Testis (tissue), 3 donors: Measurements from ENCODE around the gene NAV3. TPM values are rescaled to one million over a fixed set of nuclear protein-coding genes. Genes with fewer than 3 reads are reported as not detected.

Source experiments
- DNase-seq: peaks from one replicate; pipeline ENCODE4 v3.0.0-alpha.2; 2019
- H3K27ac ChIP-seq, 2 donors: fragments of 200-600 bp; sonication (generic); one replicate each; pipeline ENCODE4 v1.5.1; 2019
- H3K27me3 ChIP-seq: fragments of 200-600 bp; sonication (generic); one replicate; pipeline ENCODE4 v1.5.1; 2019
- H3K36me3 ChIP-seq: fragments of 200-600 bp; sonication (generic); one replicate; pipeline ENCODE4 v1.5.1; 2017; ENCODE audit warnings: low read depth; ENCODE audit errors: missing control alignments
- H3K4me1 ChIP-seq: fragments of 200-600 bp; sonication (generic); one replicate; pipeline ENCODE4 v1.5.1; 2019
- H3K4me3 ChIP-seq, 2 donors: fragments of 200-600 bp; sonication (generic); one replicate each; pipeline ENCODE4 v1.5.1; 2017 to 2019
- H3K9me3 ChIP-seq: fragments of 200-600 bp; sonication (generic); one replicate; pipeline ENCODE4 v1.5.1; 2017
- POLR2A ChIP-seq: fragments of 450-650 bp; IDR thresholded peaks from one replicate; pipeline ENCODE4 v1.6.1; 2017; ENCODE audit warnings: antibody characterized with exemption, mild to moderate bottlenecking, moderate library complexity
- WGBS, 2 donors: methylation state at CpG; one replicate each; pipeline ENCODE4 v1.1.5; 2018; 5-methylcytosine and 5-hydroxymethylcytosine counted together
- intact Hi-C: fragments of 100-400 bp; cut with DNase I; formaldehyde crosslinking; loops from one replicate; pipeline ENCODE4 v1.15.1; 2023; ENCODE audit warnings: low total_unique reads
- polyA plus RNA-seq: library from polyadenylated mRNA; stranded (reverse); fragments of 350-450 nt; fragmentation: Illumina TruSeq; extraction: RNeasy Lipid Tissue Mini Kit (QIAGEN cat#74804); gene quantifications from one replicate; pipeline ENCODE4 v1.2.3, GENCODE V29; 2014; ENCODE audit warnings: low read depth, low replicate concordance; ENCODE audit not compliant: insufficient read depth
- total RNA-seq, 2 donors: library from RNA; depleted of rRNA; stranded (reverse); fragments of >200 nt; gene quantifications; one replicate each; pipeline ENCODE4 v1.2.3, GENCODE V29; 2016
- TF ChIP-seq, protein P1 (sequence below), 3 experiments: fragments of 450-650 bp in 2 of 3; fragments of 200-600 bp in 1 of 3; sonication (generic) in 1 of 3; IDR thresholded peaks; one replicate each; pipeline ENCODE4 v1.5.1; 2016 to 2019; ENCODE audit warnings: antibody characterized with exemption in 3 of 3, mild to moderate bottlenecking in 2 of 3, moderate library complexity in 1 of 3

The NAV3 gene
- total and polyA plus RNA-seq, 3 donors from 2014 or later = 6.4 to 21.9 (median 20.0) TPM

- no peaks in the 10 kb centered on the region for H3K4me1 ChIP-seq
- H3K4me3 ChIP-seq = no peak overlapping the region
- H3K27me3 ChIP-seq = no peaks in the 10 kb centered on the region
- H3K9me3 ChIP-seq = no peaks in the 10 kb centered on the region
- no peak overlapping the region for H3K27ac ChIP-seq
- H3K36me3 ChIP-seq = no peaks in the 10 kb centered on the region
- TF ChIP-seq, protein P1, sequence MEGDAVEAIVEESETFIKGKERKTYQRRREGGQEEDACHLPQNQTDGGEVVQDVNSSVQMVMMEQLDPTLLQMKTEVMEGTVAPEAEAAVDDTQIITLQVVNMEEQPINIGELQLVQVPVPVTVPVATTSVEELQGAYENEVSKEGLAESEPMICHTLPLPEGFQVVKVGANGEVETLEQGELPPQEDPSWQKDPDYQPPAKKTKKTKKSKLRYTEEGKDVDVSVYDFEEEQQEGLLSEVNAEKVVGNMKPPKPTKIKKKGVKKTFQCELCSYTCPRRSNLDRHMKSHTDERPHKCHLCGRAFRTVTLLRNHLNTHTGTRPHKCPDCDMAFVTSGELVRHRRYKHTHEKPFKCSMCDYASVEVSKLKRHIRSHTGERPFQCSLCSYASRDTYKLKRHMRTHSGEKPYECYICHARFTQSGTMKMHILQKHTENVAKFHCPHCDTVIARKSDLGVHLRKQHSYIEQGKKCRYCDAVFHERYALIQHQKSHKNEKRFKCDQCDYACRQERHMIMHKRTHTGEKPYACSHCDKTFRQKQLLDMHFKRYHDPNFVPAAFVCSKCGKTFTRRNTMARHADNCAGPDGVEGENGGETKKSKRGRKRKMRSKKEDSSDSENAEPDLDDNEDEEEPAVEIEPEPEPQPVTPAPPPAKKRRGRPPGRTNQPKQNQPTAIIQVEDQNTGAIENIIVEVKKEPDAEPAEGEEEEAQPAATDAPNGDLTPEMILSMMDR (IDR thresholded peaks at IDR 0.05) = no peak
- no peak for TF ChIP-seq POLR2A
- 94 to 100% methylated on average over 1 of the region's 1 CpG for WGBS, 2 donors
- intact Hi-C loops = no loop called here
- no peak for DNase-seq
These were observed 229.5 kb downstream of the NAV3 start for GRCh38 chr12:78060186-78060585.

DNA sequence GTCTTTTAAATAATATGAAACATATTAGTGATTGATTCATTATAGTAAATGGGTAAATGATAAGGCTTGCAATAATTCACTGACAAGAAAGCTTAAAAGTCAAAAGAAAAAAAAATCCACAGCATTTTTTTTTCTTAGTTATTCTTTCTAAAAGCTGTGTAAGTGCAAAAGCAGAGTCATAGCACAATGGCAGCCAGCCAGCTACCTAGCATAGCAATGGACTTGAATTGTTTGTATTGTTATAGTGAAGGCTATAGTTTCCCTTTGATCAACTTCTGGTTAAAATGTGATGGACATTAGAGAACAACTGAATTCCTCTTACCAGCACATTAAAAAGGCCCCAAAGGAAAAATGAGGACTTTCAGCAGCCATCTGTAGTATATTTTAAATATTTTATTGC is 232.1 kb downstream of the NAV3 start:
- Histone ChIP-seq H3K36me3 (no peaks in the 10 kb centered on the region), H3K27ac (no peak overlapping the region), H3K4me1 (no peaks in the 10 kb centered on the region), H3K4me3 (no peak overlapping the region), H3K9me3 (no peaks in the 10 kb centered on the region), H3K27me3 (no peaks in the 10 kb centered on the region)
- TF ChIP-seq, protein P1 (IDR thresholded peaks at IDR 0.05) = no peak
- TF ChIP-seq POLR2A = no peak
- intact Hi-C loops = no loop called here
- peak; percentile 28 for DNase-seq

DNA sequence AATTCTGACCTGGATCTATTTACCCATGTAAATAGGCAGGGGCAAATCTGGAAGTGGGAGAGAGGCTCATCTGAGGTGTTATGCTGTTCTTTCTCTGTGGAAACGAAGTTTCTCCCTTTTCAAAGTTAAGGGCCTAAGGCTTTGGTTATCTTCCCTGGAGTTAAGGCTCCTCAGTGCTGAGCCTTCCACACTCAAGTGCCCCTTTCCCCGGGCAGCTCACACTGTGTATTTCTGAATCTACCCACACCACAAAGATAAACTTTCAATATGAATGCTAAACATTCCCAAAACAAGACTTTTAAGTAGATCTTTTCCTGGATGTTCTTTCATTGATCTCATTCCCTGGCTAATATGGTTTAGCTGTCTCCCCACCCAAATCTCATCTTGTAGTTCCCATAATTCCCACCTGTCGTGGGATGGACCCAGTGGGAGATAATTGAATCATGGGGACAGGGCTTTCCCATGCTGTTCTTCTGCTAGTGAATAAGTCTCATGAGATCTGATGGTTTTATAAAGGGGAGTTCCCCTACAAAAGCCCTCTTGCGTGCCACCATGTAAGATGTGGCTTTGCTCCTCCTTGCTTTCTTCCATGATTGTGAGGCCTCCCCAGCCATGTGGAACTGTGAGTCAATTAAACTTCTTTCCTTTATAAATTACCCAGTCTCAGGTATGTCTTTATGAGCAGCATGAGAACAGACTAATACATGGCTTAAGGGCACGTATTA is 251.1 kb downstream of the NAV3 start:
- Histone ChIP-seq H3K27me3 (no peaks in the 10 kb centered on the region), H3K27ac (no peak overlapping the region), H3K9me3 (no peaks in the 10 kb centered on the region), H3K4me1 (no peaks in the 10 kb centered on the region), H3K36me3 (no peaks in the 10 kb centered on the region), H3K4me3 (no peak overlapping the region)
- no peak for DNase-seq
- intact Hi-C loops = no loop called here
- TF ChIP-seq, protein P1 (IDR thresholded peaks at IDR 0.05) = no peak
- TF ChIP-seq POLR2A = no peak
- 95 to 97% methylated on average over 5 of the region's 5 CpGs for WGBS, 2 donors

- no peaks in the 10 kb centered on the region for H3K4me1 ChIP-seq
- no peaks in the 10 kb centered on the region for H3K9me3 ChIP-seq
- intact Hi-C loops = no loop called here
- TF ChIP-seq, protein P1 (IDR thresholded peaks at IDR 0.05) = no peak
- TF ChIP-seq POLR2A = no peak
- WGBS, 2 donors = 65 to 70% methylated on average over 4 of the region's 4 CpGs
- H3K27ac ChIP-seq = no peak overlapping the region
- H3K4me3 ChIP-seq = no peak overlapping the region
- no peaks in the 10 kb centered on the region for H3K27me3 ChIP-seq
- DNase-seq = no peak
- no peaks in the 10 kb centered on the region for H3K36me3 ChIP-seq
These were observed 255.0 kb downstream of the NAV3 start for GRCh38 chr12:78085542-78086182.
